ENCODE data around the gene ACYP1. TPM values are rescaled to one million over a fixed set of nuclear protein-coding genes. Genes with fewer than 3 reads are reported as not detected.

ACYP1 gene
- total RNA-seq (2016; rRNA removed; fragmentation: Illumina TruSeq; extraction: Trizol): 9.7 and 11.1 TPM in 2 replicates
- total RNA-seq (2016; cell fraction: cytosol; rRNA removed; fragmentation: Illumina TruSeq; extraction: Trizol; ENCODE audit: low read depth): 3.0 and 3.7 TPM in 2 replicates
- 11.8 and 12.0 TPM in 2 replicates for total RNA-seq (2016; cell fraction: insoluble cytoplasmic fraction; rRNA removed; fragmentation: Illumina TruSeq; extraction: Trizol)
- 4.6 and 5.3 TPM in 2 replicates for total RNA-seq (2016; cell fraction: membrane; rRNA removed; fragmentation: Illumina TruSeq; extraction: Trizol)
- 12.2 and 12.7 TPM in 2 replicates for total RNA-seq (2016; cell fraction: nucleus; rRNA removed; fragmentation: Illumina TruSeq; extraction: Trizol)
- 17.3 and 22.4 TPM in 2 replicates for polyA plus RNA-seq (2011; rRNA removed)
- polyA plus RNA-seq (2011; cell fraction: cytosol; rRNA removed): 16.7 and 19.1 TPM in 2 replicates
- 8.6 and 13.9 TPM in 2 replicates for polyA plus RNA-seq (2011; cell fraction: nucleus; rRNA removed)
- polyA plus RNA-seq (2012): 18.5 and 20.3 TPM in 2 replicates
- 3.4 and 4.7 TPM in 2 replicates for polyA plus RNA-seq (2016; cell fraction: cytosol; fragmentation: Illumina TruSeq; extraction: Trizol; ENCODE audit: low read depth)
- polyA plus RNA-seq (2016; cell fraction: insoluble cytoplasmic fraction; fragmentation: Illumina TruSeq; extraction: Trizol; ENCODE audit: low read depth): 18.4 and 21.2 TPM in 2 replicates
- polyA plus RNA-seq (2016; cell fraction: membrane; fragmentation: Illumina TruSeq; extraction: Trizol; ENCODE audit: low read depth): 6.4 and 6.5 TPM in 2 replicates
- 31.3 and 35.6 TPM in 2 replicates for polyA plus RNA-seq (2016; cell fraction: nucleus; fragmentation: Illumina TruSeq; extraction: Trizol; ENCODE audit: insufficient read depth, low read depth)
- 1.6 and 7.3 TPM in 2 replicates for polyA minus RNA-seq (2011; rRNA and poly(A)+ RNA removed; ENCODE audit: low replicate concordance)
- polyA minus RNA-seq (2011; cell fraction: cytosol; rRNA and poly(A)+ RNA removed): 2.1 and 2.5 TPM in 2 replicates
- 12.7 and 14.0 TPM in 2 replicates for polyA minus RNA-seq (2011; cell fraction: nucleus; rRNA and poly(A)+ RNA removed)
- percentile 72 among the genes with signal in this experiment for Bru-seq, nascent RNA
- percentile 63 among the genes with signal in this experiment for BruChase-seq, experiment 1, labeled RNA remaining after a 6-hour chase
- percentile 70 among the genes with signal in this experiment for BruChase-seq, experiment 2, labeled RNA remaining after a 2-hour chase
- long read RNA-seq, experiment 1, partial matches to known transcripts: 0 of 6 reads
- long read RNA-seq, experiment 1, other reads (novel, unspliced or antisense): 2 of 6 reads
- long read RNA-seq, experiment 2, partial matches to known transcripts: 0 of 9 reads
- long read RNA-seq, experiment 2, other reads (novel, unspliced or antisense): 4 of 9 reads

- Histone ChIP-seq H3K27ac (ENCODE audit: extremely low read length, insufficient read depth, low read length) (peak within 1 kb of the TSS; percentile 37), H2AFZ (ENCODE audit: low read length) (peak within 1 kb of the TSS; percentile 48), H3K79me2 (ENCODE audit: insufficient read depth, low read length) (peaks cover 24% of the 10 kb centered on the region), H3K4me2 (ENCODE audit: low read depth, low read length) (peak within 1 kb of the TSS; percentile 94), H3K9ac (ENCODE audit: insufficient read depth, low read depth, low read length) (peak within 1 kb of the TSS; percentile 67), H3K36me3 (replicated peaks in 1 of 2; ENCODE audit: control insufficient read depth in 1 of 2, insufficient read depth in 2 of 2, low read length in 2 of 2) (peaks cover 0 to 3% of the 10 kb centered on the region in 2 experiments; a peak in 1 of 5 replicates), H3K4me1 (ENCODE audit: insufficient read depth, low read length) (peaks cover 35% of the 10 kb centered on the region), H3K27me3 (ENCODE audit: control insufficient read depth in 1 of 2, insufficient read depth in 2 of 2, low read length in 2 of 2) (no peaks in the 10 kb centered on the region; a peak in 1 of 5 replicates), H3K9me3 (ENCODE audit: low read length) (no peaks in the 10 kb centered on the region), H3K4me3 (replicated peaks in 1 of 3; ENCODE audit: insufficient read depth in 1 of 3, low read depth in 2 of 3, low read length in 3 of 3) (peak within 1 kb of the TSS; percentile 73 to 86 (median 77)), H4K20me1 (ENCODE audit: insufficient read depth, low read length) (no peaks in the 10 kb centered on the region)
- peak; percentile 99 for ATAC-seq
- intact Hi-C loops (cut with micrococcal nuclease; ENCODE audit: unreplicated experiment) (loop anchor here (10.0 kb wide), 1 partner anchor 59 kb away; the partner anchor contains the start of gene EIF2B2), in situ Hi-C loops (cut with HindIII; ENCODE audit: extremely low pct_ligation_motif_present, low pct_unique_long_range_greater_than_20kb) (no loop called here)
- FAIRE-seq: peak; percentile 83
- ChIA-PET CTCF (ENCODE audit: low intra/inter-chr PET ratio, low total read pairs) (no interaction called here), POLR2A (interaction anchor here (0.6 to 1.7 kb wide), 5 partner anchors 14 to 141 kb away, joined by 3 to 18 read pairs (median 4); partner anchors contain the start of genes MLH3 and RPS6KL1)
- WGBS (ENCODE audit: low lambda C conversion rate): 1% methylated on average over 24 of the region's 34 CpGs
- BruUV-seq (replicated peaks): TSS peak; percentile 31
- DNase-seq (ENCODE audit: low spot score): peak; percentile 82
- peak; percentile 60 for TF ChIP-seq RBM39 (IDR thresholded peaks at IDR 0.05; ENCODE audit: low read depth, low read length, poor library complexity, severe bottlenecking)
- TF ChIP-seq GMEB1 (CRISPR knock-in tag; IDR thresholded peaks at IDR 0.05; ENCODE audit: borderline replicate concordance): peak; percentile 69; the same call in 1 of the 2 replicates
- TF ChIP-seq ZNF788 (CRISPR knock-in tag; IDR thresholded peaks at IDR 0.05; ENCODE audit: borderline replicate concordance): peak; percentile 70; the same call in 1 of the 2 replicates
- 0 out of 2 replicates have a peak, but pooled peaks have one; percentile 23 for TF ChIP-seq ZNF230 (CRISPR knock-in tag; IDR thresholded peaks at IDR 0.05)
- TF ChIP-seq ZMYM4 (CRISPR knock-in tag; IDR thresholded peaks at IDR 0.05): peak; percentile 57
- TF ChIP-seq PHF8 (CRISPR knock-in tag; IDR thresholded peaks at IDR 0.05): peak; percentile 53; the same call in 1 of the 2 replicates
- TF ChIP-seq KMT2B (CRISPR knock-in tag; IDR thresholded peaks at IDR 0.05): peak; percentile 74
- TF ChIP-seq, protein P1, sequence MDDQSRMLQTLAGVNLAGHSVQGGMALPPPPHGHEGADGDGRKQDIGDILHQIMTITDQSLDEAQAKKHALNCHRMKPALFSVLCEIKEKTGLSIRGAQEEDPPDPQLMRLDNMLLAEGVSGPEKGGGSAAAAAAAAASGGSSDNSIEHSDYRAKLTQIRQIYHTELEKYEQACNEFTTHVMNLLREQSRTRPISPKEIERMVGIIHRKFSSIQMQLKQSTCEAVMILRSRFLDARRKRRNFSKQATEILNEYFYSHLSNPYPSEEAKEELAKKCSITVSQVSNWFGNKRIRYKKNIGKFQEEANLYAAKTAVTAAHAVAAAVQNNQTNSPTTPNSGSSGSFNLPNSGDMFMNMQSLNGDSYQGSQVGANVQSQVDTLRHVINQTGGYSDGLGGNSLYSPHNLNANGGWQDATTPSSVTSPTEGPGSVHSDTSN (CRISPR knock-in tag; IDR thresholded peaks at IDR 0.05; ENCODE audit: borderline replicate concordance): peak; percentile 73; the same call in 1 of the 2 replicates
- peak in 1 of 2 experiments; percentile 30; a peak in 1 of 4 replicates for TF ChIP-seq REST (IDR thresholded peaks at IDR 0.05; ENCODE audit: borderline replicate concordance in 1 of 2, low read depth in 1 of 2, low read length in 2 of 2)
Observed at GRCh38 chr14:75063491-75064204, at the start of gene ACYP1. ACYP1 (minus strand) TSS chr14:75064024; CDS start chr14:75063553, 471 bp downstream.

Data from HepG2 (cell line).